Astrocyte of the spinal cord (primary cell): ENCODE data around the gene SHANK3.

ENCODE experiments used
- DNase-seq: peaks from one replicate; pipeline ENCODE4 v3.0.0; 2011; ENCODE audit warnings: low read depth, low spot score
- H3K4me3 ChIP-seq: 2 replicates; pipeline ENCODE4 v1.5.1; 2011; ENCODE audit warnings: low read depth, mild to moderate bottlenecking, low read length, moderate library complexity
- CTCF ChIP-seq: IDR thresholded peaks from 2 replicates; pipeline ENCODE4 v1.5.1; 2012; ENCODE audit warnings: low read depth, mild to moderate bottlenecking, low read length, inconsistent platforms
- in situ Hi-C: cut with HindIII; loops from 2 replicates; pipeline ENCODE4 v1.10.0; 2017; ENCODE audit warnings: low sequenced_read_pairs

Gene SHANK3

GRCh38 chr22:50675553-50676179, 3.0 kb downstream of the SHANK3 start:
- no peak overlapping the region for H3K4me3 ChIP-seq
- TF ChIP-seq CTCF: no peak
- DNase-seq: no peak
- in situ Hi-C loops: no loop called here

- TF ChIP-seq CTCF: no peak
- in situ Hi-C loops: no loop called here
- no peak overlapping the region for H3K4me3 ChIP-seq
- DNase-seq: no peak
These were observed 3.6 kb downstream of the SHANK3 start for GRCh38 chr22:50676180-50676636.

- no peak for DNase-seq
- in situ Hi-C loops: no loop called here
- H3K4me3 ChIP-seq: no peak overlapping the region
- no peak for TF ChIP-seq CTCF
These were observed 4.3 kb downstream of the SHANK3 start for GRCh38 chr22:50676661-50677492.

- DNase-seq: no peak
- TF ChIP-seq CTCF: no peak
- in situ Hi-C loops: no loop called here
- H3K4me3 ChIP-seq: no peak overlapping the region
These were observed 5.0 kb downstream of the SHANK3 start for GRCh38 chr22:50677493-50678217.

GRCh38 chr22:50678218-50678650, 5.6 kb downstream of the SHANK3 start:
- no peak for TF ChIP-seq CTCF
- DNase-seq: no peak
- in situ Hi-C loops: no loop called here
- no peak overlapping the region for H3K4me3 ChIP-seq

- TF ChIP-seq CTCF: no peak
- H3K4me3 ChIP-seq: no peak overlapping the region
These were observed 6.3 kb downstream of the SHANK3 start for GRCh38 chr22:50678651-50679521.

More at GRCh38 chr22:50678651-50679521, 6.3 kb downstream of the SHANK3 start:
- in situ Hi-C loops: no loop called here
- no peak for DNase-seq
